ENCODE data around the gene RGS18. TPM values are rescaled to one million over a fixed set of nuclear protein-coding genes. Genes with fewer than 3 reads are reported as not detected.
A peak's percentile ranks its signal among the peaks of the same experiment; 100 is the strongest.

The RGS18 gene
- total RNA-seq, 1 experiment from 2014 or later, result not detected

DNA sequence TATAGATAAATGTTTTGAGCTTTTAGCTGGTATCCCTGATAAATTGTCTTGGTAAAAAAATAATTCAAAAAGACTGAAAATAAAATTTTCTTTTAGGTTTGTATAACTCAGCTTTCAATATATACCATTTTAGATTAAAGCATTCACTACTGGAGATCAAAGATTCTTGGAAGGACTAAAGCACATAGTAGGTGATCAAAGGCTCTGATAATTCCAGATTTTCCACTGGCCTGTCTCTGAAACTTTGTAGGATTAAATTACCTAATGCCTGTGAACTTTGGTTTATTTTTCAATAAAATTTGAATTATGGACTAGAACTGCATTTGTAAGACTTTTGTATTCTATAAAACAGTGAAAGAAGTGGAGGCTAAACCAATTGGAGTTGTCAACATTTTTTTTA, 1.2 kb upstream of the RGS18 start:
- Mint-ChIP-seq H3K27me3 (ENCODE audit: insufficient read depth, unreplicated experiment) (no peaks in the 10 kb centered on the region), H3K27ac (ENCODE audit: low read depth, unreplicated experiment) (no peak overlapping the region), H3K36me3 (ENCODE audit: insufficient read depth, unreplicated experiment) (no peaks in the 10 kb centered on the region), H3K4me1 (ENCODE audit: insufficient read depth, unreplicated experiment) (peaks cover 5% of the 10 kb centered on the region), H3K9me3 (ENCODE audit: unreplicated experiment) (no peaks in the 10 kb centered on the region), H3K4me3 (ENCODE audit: unreplicated experiment) (no peak overlapping the region)
- no peak for DNase-seq (ENCODE audit: unreplicated experiment)
- ChIA-PET CTCF (interaction anchor here (1.0 kb wide), 1 partner anchor 18 kb away, joined by 3 read pairs; no protein-coding TSS in a partner anchor), POLR2A (no interaction called here)
- BruUV-seq (replicated peaks), result no TSS peak
- intact Hi-C loops (cut with micrococcal nuclease), result no loop called here
- TF ChIP-seq, protein P1, sequence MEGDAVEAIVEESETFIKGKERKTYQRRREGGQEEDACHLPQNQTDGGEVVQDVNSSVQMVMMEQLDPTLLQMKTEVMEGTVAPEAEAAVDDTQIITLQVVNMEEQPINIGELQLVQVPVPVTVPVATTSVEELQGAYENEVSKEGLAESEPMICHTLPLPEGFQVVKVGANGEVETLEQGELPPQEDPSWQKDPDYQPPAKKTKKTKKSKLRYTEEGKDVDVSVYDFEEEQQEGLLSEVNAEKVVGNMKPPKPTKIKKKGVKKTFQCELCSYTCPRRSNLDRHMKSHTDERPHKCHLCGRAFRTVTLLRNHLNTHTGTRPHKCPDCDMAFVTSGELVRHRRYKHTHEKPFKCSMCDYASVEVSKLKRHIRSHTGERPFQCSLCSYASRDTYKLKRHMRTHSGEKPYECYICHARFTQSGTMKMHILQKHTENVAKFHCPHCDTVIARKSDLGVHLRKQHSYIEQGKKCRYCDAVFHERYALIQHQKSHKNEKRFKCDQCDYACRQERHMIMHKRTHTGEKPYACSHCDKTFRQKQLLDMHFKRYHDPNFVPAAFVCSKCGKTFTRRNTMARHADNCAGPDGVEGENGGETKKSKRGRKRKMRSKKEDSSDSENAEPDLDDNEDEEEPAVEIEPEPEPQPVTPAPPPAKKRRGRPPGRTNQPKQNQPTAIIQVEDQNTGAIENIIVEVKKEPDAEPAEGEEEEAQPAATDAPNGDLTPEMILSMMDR (IDR thresholded peaks at IDR 0.05; ENCODE audit: unreplicated experiment), result no peak

DNA sequence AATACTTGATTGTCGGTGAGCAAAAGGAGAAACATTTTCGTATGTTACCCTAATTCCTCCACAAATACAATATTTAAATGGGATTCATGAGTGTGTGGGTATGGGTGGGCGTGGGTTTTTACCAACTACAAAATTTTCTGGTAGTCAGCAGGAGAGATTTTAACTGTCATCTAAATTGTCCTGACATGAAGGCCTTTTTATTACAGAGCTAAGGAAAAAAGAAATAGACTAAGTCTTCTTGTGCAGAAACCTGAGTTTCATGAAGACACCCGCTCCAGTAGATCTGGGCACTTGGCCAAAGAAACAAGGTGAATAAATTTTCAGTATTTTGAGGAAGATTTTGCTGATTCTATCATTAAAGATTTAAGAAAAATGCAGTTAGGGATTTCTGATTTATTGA, 752 bp downstream of the RGS18 start:
- ChIA-PET POLR2A (no interaction called here), CTCF (no interaction called here)
- no TSS peak for BruUV-seq (replicated peaks)
- Mint-ChIP-seq H3K36me3 (ENCODE audit: insufficient read depth, unreplicated experiment) (no peaks in the 10 kb centered on the region), H3K27me3 (ENCODE audit: insufficient read depth, unreplicated experiment) (no peaks in the 10 kb centered on the region), H3K27ac (ENCODE audit: low read depth, unreplicated experiment) (no peak overlapping the region), H3K4me1 (ENCODE audit: insufficient read depth, unreplicated experiment) (peaks cover 5% of the 10 kb centered on the region), H3K9me3 (ENCODE audit: unreplicated experiment) (no peaks in the 10 kb centered on the region), H3K4me3 (ENCODE audit: unreplicated experiment) (no peak overlapping the region)
- TF ChIP-seq, protein P1 (IDR thresholded peaks at IDR 0.05; ENCODE audit: unreplicated experiment), result no peak
- peak; percentile 18 for DNase-seq (ENCODE audit: unreplicated experiment)
- intact Hi-C loops (cut with micrococcal nuclease), result no loop called here

DNA sequence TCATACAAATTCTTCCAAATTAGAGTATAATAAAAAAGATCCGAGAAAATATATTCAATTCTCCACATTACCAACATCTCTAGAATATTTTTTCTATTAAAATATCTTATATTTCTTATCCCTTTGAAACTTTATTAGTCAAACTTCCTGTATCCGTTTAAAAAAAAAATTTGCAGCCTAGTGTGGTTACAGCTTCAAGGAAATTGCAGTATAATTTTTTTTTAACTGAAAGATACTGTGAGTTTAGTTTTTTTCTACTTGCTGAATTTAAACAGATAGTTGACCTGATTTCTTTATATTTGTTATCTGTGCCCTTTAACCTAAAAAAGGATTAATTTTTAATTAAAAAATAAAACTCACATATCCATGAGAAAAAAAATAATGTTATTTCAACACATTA, 1.5 kb downstream of the RGS18 start:
- H3K9me3 Mint-ChIP-seq (ENCODE audit: unreplicated experiment), result no peaks in the 10 kb centered on the region
- POLR2A ChIA-PET, result no interaction called here
- DNase-seq (ENCODE audit: unreplicated experiment), result no peak
- no peak overlapping the region for H3K27ac Mint-ChIP-seq (ENCODE audit: low read depth, unreplicated experiment)
- intact Hi-C loops (cut with micrococcal nuclease), result no loop called here
- no peaks in the 10 kb centered on the region for H3K27me3 Mint-ChIP-seq (ENCODE audit: insufficient read depth, unreplicated experiment)
- H3K36me3 Mint-ChIP-seq (ENCODE audit: insufficient read depth, unreplicated experiment), result no peaks in the 10 kb centered on the region
- TF ChIP-seq, protein P1 (IDR thresholded peaks at IDR 0.05; ENCODE audit: unreplicated experiment), result no peak
- H3K4me3 Mint-ChIP-seq (ENCODE audit: unreplicated experiment), result no peak overlapping the region
- no TSS peak for BruUV-seq (replicated peaks)
- CTCF ChIA-PET, result interaction anchor here (0.6 kb wide), 2 partner anchors 397 to 1644 kb away, joined by 3 to 6 read pairs; no protein-coding TSS in a partner anchor
- peaks cover 5% of the 10 kb centered on the region for H3K4me1 Mint-ChIP-seq (ENCODE audit: insufficient read depth, unreplicated experiment)

DNA sequence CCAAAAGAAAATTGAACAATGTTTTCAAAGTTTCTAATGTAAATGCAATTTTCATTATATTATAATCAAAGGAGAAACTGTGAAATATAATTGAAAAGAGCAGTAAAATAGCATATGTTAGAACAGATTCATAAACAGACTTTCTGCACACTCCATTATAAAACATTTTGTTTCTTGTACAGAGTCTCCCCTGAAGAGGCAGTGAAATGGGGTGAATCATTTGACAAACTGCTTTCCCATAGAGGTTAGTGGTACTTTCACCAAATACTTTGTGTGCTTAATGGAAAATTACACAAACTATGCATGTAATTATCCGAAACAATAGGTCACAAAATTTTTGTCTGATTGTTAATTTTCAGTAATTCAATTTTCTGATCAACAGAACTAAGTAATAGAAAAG, 1.9 kb downstream of the RGS18 start:
- H3K4me3 Mint-ChIP-seq (ENCODE audit: unreplicated experiment), result no peak overlapping the region
- peaks cover 2% of the 10 kb centered on the region for H3K4me1 Mint-ChIP-seq (ENCODE audit: insufficient read depth, unreplicated experiment)
- BruUV-seq (replicated peaks), result no TSS peak
- no peak overlapping the region for H3K27ac Mint-ChIP-seq (ENCODE audit: low read depth, unreplicated experiment)
- no peaks in the 10 kb centered on the region for H3K9me3 Mint-ChIP-seq (ENCODE audit: unreplicated experiment)
- H3K27me3 Mint-ChIP-seq (ENCODE audit: insufficient read depth, unreplicated experiment), result no peaks in the 10 kb centered on the region
- H3K36me3 Mint-ChIP-seq (ENCODE audit: insufficient read depth, unreplicated experiment), result no peaks in the 10 kb centered on the region
- intact Hi-C loops (cut with micrococcal nuclease), result no loop called here
- POLR2A ChIA-PET, result interaction anchor here (1.3 kb wide), 1 partner anchor 11 kb away, joined by 3 read pairs; no protein-coding TSS in a partner anchor
- no peak for DNase-seq (ENCODE audit: unreplicated experiment)
- TF ChIP-seq, protein P1 (IDR thresholded peaks at IDR 0.05; ENCODE audit: unreplicated experiment), result no peak
- CTCF ChIA-PET, result interaction anchor here (0.6 kb wide), 1 partner anchor 397 kb away, joined by 3 read pairs; no protein-coding TSS in a partner anchor
